ENCODE data around the gene TTLL9. TPM values are rescaled to one million over a fixed set of nuclear protein-coding genes. Genes with fewer than 3 reads are reported as not detected.
"Not testable (repeated sequence)": the region's sequence is repeated elsewhere in the genome, so short reads cannot be mapped to it uniquely, and the experiment has no call there.

Gene TTLL9
- total RNA-seq, 1 experiment from 2014 or later: not detected

- ChIA-PET POLR2A (ENCODE audit: low non-redundant PET) (no interaction called here), CTCF (no interaction called here)
- no peak for DNase-seq (ENCODE audit: low spot score)
Observed at GRCh38 chr20:31927627-31928159, 57.3 kb downstream of the TTLL9 start.

GRCh38 chr20:31929631-31930030, 59.2 kb downstream of the TTLL9 start:
- H3K4me1 ChIP-seq (ENCODE audit: insufficient read depth, low read length, poor library complexity, severe bottlenecking); intact Hi-C loops (cut with micrococcal nuclease; ENCODE audit: unreplicated experiment); H3K27me3 ChIP-seq (replicated peaks; ENCODE audit: insufficient read depth, low read depth, low read length, poor library complexity); POLR2A ChIA-PET (ENCODE audit: low non-redundant PET); H3K27ac ChIP-seq (ENCODE audit: low read depth, low read length, poor library complexity, severe bottlenecking); CTCF ChIA-PET; DNase-seq (ENCODE audit: low spot score); H3K36me3 ChIP-seq (ENCODE audit: insufficient read depth, low read length, poor library complexity, severe bottlenecking); H3K9me3 ChIP-seq (ENCODE audit: low read depth, low read length, poor library complexity, severe bottlenecking); BruUV-seq (replicated peaks); H3K4me3 ChIP-seq (ENCODE audit: low read depth, low read length, poor library complexity, severe bottlenecking): not testable (repeated sequence)

More at GRCh38 chr20:31927627-31928159, 57.3 kb downstream of the TTLL9 start:
- no peaks in the 10 kb centered on the region for H3K36me3 ChIP-seq (ENCODE audit: insufficient read depth, low read length, poor library complexity, severe bottlenecking)
- no TSS peak for BruUV-seq (replicated peaks)
- peaks cover 7% of the 10 kb centered on the region for H3K27me3 ChIP-seq (replicated peaks; ENCODE audit: insufficient read depth, low read depth, low read length, poor library complexity)
- intact Hi-C loops (cut with micrococcal nuclease; ENCODE audit: unreplicated experiment): no loop called here
- no peaks in the 10 kb centered on the region for H3K4me1 ChIP-seq (ENCODE audit: insufficient read depth, low read length, poor library complexity, severe bottlenecking)
- no peaks in the 10 kb centered on the region for H3K9me3 ChIP-seq (ENCODE audit: low read depth, low read length, poor library complexity, severe bottlenecking)
- no peak overlapping the region for H3K4me3 ChIP-seq (ENCODE audit: low read depth, low read length, poor library complexity, severe bottlenecking)
- TF ChIP-seq CTCF (conservative IDR thresholded peaks at IDR 0.05; ENCODE audit: low read depth, low read length): no peak
- no peak for TF ChIP-seq EZH2 (IDR thresholded peaks at IDR 0.05; ENCODE audit: borderline replicate concordance, low read depth, low read length, poor library complexity, severe bottlenecking)
- no peak overlapping the region for H3K27ac ChIP-seq (ENCODE audit: low read depth, low read length, poor library complexity, severe bottlenecking)

- peaks cover 7% of the 10 kb centered on the region for H3K27me3 ChIP-seq (replicated peaks; ENCODE audit: insufficient read depth, low read depth, low read length, poor library complexity)
- ChIA-PET CTCF (no interaction called here), POLR2A (ENCODE audit: low non-redundant PET) (no interaction called here)
- no peaks in the 10 kb centered on the region for H3K9me3 ChIP-seq (ENCODE audit: low read depth, low read length, poor library complexity, severe bottlenecking)
- H3K4me3 ChIP-seq (ENCODE audit: low read depth, low read length, poor library complexity, severe bottlenecking): no peak overlapping the region
- no peak for DNase-seq (ENCODE audit: low spot score)
- no peaks in the 10 kb centered on the region for H3K36me3 ChIP-seq (ENCODE audit: insufficient read depth, low read length, poor library complexity, severe bottlenecking)
- H3K4me1 ChIP-seq (ENCODE audit: insufficient read depth, low read length, poor library complexity, severe bottlenecking): no peaks in the 10 kb centered on the region
- no TSS peak for BruUV-seq (replicated peaks)
- intact Hi-C loops (cut with micrococcal nuclease; ENCODE audit: unreplicated experiment): no loop called here
- H3K27ac ChIP-seq (ENCODE audit: low read depth, low read length, poor library complexity, severe bottlenecking): no peak overlapping the region
- TF ChIP-seq EZH2 (IDR thresholded peaks at IDR 0.05; ENCODE audit: borderline replicate concordance, low read depth, low read length, poor library complexity, severe bottlenecking): no peak
Observed at GRCh38 chr20:31930779-31931178, 60.3 kb downstream of the TTLL9 start.

GRCh38 chr20:31933698-31934097, 63.3 kb downstream of the TTLL9 start:
- intact Hi-C loops (cut with micrococcal nuclease; ENCODE audit: unreplicated experiment): no loop called here
- TF ChIP-seq EZH2 (IDR thresholded peaks at IDR 0.05; ENCODE audit: borderline replicate concordance, low read depth, low read length, poor library complexity, severe bottlenecking): no peak
- Histone ChIP-seq H3K36me3 (ENCODE audit: insufficient read depth, low read length, poor library complexity, severe bottlenecking) (no peaks in the 10 kb centered on the region), H3K4me3 (ENCODE audit: low read depth, low read length, poor library complexity, severe bottlenecking) (no peak overlapping the region), H3K9me3 (ENCODE audit: low read depth, low read length, poor library complexity, severe bottlenecking) (no peaks in the 10 kb centered on the region), H3K27ac (ENCODE audit: low read depth, low read length, poor library complexity, severe bottlenecking) (no peak overlapping the region), H3K4me1 (ENCODE audit: insufficient read depth, low read length, poor library complexity, severe bottlenecking) (no peaks in the 10 kb centered on the region), H3K27me3 (replicated peaks; ENCODE audit: insufficient read depth, low read depth, low read length, poor library complexity) (no peaks in the 10 kb centered on the region)
- no TSS peak for BruUV-seq (replicated peaks)
- DNase-seq (ENCODE audit: low spot score): no peak
- ChIA-PET POLR2A (ENCODE audit: low non-redundant PET) (no interaction called here), CTCF (no interaction called here)
